ENCODE measurements around the gene SLC7A1.

Gene SLC7A1

DNA sequence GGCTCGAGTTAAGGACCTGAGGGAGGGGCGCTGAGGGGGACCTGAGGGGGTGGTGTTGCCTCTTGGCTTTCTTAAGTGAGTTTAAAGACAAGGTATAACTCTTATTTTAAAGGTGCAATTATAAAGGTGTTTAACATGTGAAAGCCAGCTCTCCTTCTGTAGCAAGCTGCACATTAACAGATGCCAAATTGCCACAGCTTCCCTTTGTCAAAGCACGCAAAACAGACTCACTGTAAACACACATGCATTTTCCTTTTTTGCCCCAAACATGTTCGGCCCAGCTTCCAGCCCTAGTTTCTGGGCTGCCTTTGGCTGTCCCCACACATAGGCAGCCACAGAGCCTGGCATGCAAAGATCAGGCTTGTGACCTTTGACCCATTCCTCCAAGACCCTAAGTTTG lies 111.9 kb downstream of the SLC7A1 start:
- DNase-seq: no peak

- DNase-seq: no peak
These were observed 112.3 kb downstream of the SLC7A1 start for GRCh38 chr13:29483211-29483610.

DNA sequence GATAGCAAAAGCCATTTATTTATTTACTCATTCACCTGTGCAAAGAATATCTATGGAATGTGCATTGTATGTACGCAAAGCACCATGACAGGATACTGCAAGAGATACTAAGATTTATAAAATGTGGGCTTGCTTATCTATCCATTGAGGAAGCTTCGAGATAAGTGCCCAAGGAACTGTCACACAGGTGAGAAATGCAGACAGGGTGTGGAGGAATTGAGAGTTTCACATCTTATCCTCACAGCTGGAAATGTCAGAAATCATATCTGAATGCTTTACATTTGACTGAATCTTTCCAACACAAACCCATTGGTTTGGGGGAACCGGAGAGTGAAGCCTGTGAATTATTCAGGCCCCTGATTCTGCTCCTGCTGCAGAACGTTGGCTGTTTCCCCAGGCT lies 113.0 kb downstream of the SLC7A1 start:
- DNase-seq: no peak

GRCh38 chr13:29481603-29482002 lies 113.9 kb downstream of the SLC7A1 start:
- DNase-seq: no peak

GRCh38 chr13:29480893-29481525 lies 114.5 kb downstream of the SLC7A1 start:
- DNase-seq: no peak

GRCh38 chr13:29479716-29480492 lies 115.6 kb downstream of the SLC7A1 start:
- no peak for DNase-seq

DNA sequence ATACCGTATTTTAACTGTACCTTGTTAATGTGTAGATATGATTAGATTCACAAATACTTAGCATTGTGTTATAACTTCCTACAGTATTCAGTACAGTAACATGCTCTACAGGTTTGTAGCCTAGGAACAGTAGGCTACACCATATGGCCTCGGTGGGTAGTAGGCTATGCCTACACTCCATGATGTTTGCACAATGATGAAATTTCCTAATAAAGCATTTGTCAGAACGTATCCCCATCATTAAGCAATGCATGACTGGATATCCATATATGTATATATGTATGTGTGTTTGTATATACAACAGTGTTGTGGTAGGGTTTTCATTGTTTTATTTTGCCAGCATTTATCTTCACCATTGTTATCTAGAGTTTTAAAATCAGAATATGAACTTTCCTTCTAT lies 119.4 kb downstream of the SLC7A1 start:
- no peak for DNase-seq

DNA sequence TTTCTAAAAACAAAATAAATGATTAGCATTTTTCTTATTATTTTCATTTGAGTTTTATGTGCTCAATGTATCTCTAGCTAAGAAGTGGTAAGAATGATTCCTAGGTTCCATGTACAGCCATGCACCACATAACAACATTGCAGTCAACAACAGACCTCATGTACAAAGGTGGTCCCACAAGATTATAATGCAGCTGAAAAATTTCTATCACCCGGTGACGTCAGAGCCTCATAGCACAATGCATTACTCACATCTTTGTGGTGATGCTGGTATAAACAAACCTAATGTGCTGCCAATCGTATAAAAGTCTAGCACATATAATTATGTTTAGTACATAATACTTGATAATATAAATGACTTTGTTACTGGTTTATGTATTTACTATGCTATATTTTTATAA lies 120.5 kb downstream of the SLC7A1 start:
- no peak for DNase-seq

DNA sequence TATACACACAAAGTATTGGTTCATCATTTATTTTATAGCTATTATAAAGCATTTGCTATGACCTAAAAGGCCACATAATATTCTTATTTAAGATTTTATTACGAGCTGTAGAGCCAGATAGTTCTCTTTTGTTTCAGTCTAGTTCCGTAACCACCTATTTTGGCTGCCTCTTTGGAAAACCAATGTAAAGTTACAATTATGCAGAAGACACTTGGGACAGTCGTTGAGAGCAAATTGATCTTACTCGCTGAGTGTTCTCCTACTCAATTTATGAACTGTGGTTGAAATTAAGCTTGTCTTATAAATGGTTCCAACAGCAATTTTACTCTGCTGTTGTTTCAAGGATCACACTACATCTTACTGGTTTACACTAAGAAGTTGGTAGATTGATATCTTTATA lies 122.3 kb downstream of the SLC7A1 start:
- DNase-seq: no peak

DNA sequence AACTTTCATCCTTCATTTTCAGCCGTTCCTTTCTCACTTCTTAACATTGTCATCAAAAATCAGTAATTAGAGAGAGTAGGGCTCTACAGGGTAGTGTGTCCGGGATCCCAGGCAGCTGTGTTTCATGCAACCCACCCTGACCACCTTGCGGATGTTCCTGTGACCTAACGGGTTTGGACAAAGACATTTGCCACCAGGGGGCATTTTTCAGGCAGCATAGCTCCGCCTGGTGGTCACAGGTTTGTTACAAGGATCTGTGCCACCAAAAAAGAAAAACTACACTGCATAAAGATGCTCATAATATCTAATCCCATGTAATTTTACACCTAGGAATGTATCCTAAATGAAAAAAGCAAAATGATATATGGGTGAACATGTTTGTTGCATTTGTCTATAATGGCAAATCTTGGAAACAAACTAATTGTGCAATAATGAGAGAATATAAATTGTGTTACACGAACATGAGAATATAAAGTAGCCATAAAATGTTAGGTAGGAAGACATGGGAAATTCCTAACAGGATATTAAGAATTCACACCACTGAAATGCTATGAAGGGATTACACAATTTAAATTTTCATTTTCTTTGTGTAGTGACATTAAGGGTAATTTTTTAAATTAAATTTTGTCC lies 123.0 kb downstream of the SLC7A1 start:
- DNase-seq: no peak

DNA sequence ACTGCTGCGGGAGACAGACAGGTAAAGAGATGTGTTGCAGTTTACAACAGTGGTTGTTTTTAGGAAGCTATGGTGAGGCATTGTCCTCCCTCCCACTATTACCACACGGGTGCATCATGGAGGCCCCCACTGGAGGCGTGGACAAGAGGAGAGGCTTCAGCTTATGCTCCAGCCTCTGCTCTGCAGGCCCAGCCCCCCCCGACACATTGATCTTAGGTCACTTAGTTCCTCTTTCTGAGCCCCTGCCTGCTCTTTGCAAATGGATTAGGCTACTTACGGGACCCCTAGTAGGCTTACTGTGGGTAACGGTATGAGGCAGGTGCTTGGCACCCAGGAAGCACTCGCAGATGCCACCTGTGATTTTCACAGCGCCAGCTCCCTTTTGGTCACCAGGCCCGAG lies 123.9 kb downstream of the SLC7A1 start:
- DNase-seq: no peak

DNA sequence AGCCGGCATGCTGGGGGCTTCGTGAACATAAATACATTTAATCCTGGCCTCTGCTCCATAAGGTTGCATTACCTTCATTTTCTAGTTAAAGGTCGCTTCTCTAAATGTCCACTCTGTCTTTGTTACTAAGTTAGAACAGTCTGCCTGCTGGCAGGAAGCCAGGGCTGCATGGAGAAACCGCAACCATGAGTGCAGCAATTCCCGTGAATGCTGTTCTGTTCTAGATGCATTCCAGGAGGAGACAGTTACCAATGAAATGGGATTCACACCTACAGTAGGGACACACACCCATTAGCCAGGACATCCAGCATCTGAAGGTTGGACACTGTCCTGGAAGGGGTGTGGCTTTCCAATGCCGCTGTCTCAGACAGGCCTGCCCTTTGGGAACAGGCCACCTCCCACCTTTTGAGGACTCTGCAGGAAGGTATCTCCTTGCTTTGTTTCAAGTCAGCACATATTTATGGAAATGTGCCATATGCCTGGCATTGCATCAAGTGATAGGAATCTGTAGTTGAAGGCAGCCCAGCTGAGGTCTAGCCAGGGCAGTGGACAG lies 129.7 kb downstream of the SLC7A1 start:
- no peak for DNase-seq

DNA sequence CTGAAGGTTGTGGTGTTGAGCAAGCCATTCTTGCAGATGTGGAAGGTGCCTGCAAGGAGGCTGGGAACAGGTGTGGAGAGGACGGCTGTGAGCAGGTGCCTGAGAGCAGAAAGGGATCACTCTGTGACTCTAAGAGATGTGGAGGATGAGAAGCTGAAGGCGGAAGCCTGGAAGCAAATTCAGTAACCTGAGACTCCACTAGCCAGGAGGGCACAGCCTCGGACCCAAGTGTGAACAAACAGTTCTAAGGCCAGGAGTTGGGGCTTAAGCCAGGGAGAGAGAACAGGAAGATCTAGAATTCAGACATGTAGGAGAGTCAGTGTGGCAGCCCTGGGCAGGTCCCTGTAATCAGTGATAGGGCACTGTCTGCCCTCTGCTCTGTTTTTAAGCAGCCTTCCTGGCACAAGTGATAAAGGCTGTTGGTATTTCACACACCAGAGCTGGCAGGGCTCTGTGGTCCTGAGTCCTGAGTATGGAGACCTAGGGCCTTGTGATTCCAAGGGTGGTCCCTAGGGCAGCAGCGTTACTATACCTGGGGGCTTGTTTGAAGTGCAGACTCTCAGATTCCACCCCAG lies 131.3 kb downstream of the SLC7A1 start:
- DNase-seq: no peak

DNA sequence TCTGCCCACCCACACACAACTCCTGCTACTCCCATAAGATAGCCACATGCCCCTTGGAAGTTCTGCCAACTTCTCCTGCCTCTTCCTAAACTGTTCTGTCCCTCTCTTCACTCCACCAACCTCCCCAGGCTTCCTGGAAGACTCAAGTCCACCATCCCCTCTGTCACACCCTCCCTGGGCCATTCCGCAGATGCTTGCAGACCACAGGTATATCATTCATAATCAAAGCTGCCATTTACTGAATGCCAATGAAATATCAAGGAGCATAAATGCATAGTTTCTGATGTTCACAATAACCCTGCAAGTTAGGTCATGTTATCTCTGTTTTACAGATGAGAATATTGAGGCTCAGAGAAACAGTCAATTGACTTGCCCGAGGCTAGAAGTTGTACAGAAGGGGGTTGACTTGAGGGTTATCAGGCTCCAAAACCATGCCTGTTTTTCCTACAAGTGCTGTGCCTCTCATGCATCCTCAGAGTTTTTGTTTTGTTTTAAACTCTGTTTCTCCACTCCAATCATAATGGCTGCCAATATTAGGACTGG lies 135.6 kb downstream of the SLC7A1 start:
- no peak for DNase-seq

All from NCI-H446 treated with DMSO at 0.1 percent for 48 hours (cell line).